Vagina (tissue), 2 donors: Measurements from ENCODE around the gene ATG2B. TPM values are rescaled to one million over a fixed set of nuclear protein-coding genes. Genes with fewer than 3 reads are reported as not detected.

ENCODE experiments used
- DNase-seq, 2 donors: peaks; one replicate each; pipeline ENCODE4 v3.0.0-alpha.2; 2017; ENCODE audit errors: extremely low spot score in 2 of 2
- H3K27ac ChIP-seq: fragments of 200-600 bp; sonication (generic); one replicate; pipeline ENCODE4 v1.5.1; 2019
- H3K27me3 ChIP-seq: fragments of 200-600 bp; sonication (generic); one replicate; pipeline ENCODE4 v1.5.1; 2019
- H3K36me3 ChIP-seq, 2 donors: fragments of 200-600 bp; sonication (generic); one replicate each; pipeline ENCODE4 v1.5.1; 2017 to 2019
- H3K4me1 ChIP-seq: fragments of 200-600 bp; sonication (generic); one replicate; pipeline ENCODE4 v1.5.1; 2019
- H3K4me3 ChIP-seq, 2 donors: fragments of 200-600 bp; sonication (generic); 1 replicate in 1 of 2; 2 replicates in 1 of 2; pipeline ENCODE4 v1.5.1; 2016 to 2019
- H3K9me3 ChIP-seq: fragments of 200-600 bp; sonication (generic); one replicate; pipeline ENCODE4 v1.5.1; 2019
- CTCF ChIP-seq, 3 experiments: fragments of 450-650 bp in 2 of 3; fragments of 200-600 bp in 1 of 3; sonication (generic) in 1 of 3; IDR thresholded peaks; one replicate each; pipeline ENCODE4 v1.5.1; 2017 to 2019; ENCODE audit warnings: antibody characterized with exemption in 3 of 3, mild to moderate bottlenecking in 2 of 3, moderate library complexity in 2 of 3
- POLR2A ChIP-seq, 2 donors: fragments of 450-650 bp; IDR thresholded peaks; one replicate each; pipeline ENCODE4 v1.6.1; 2017; ENCODE audit warnings: antibody characterized with exemption in 2 of 2, mild to moderate bottlenecking in 2 of 2, moderate library complexity in 2 of 2
- POLR2AphosphoS5 ChIP-seq, 2 donors: sonication (generic); formaldehyde crosslinking; IDR thresholded peaks; one replicate each; pipeline ENCODE4 v1.9.0; 2017; ENCODE audit warnings: antibody characterized with exemption in 2 of 2, mild to moderate bottlenecking in 2 of 2, low read depth in 1 of 2; ENCODE audit not compliant: insufficient read depth in 1 of 2
- intact Hi-C: fragments of 100-400 bp; cut with DNase I; formaldehyde crosslinking; loops from one replicate; pipeline ENCODE4 v1.15.1; 2023
- total RNA-seq: library from RNA; depleted of rRNA; stranded (reverse); fragments of >200 nt; gene quantifications from one replicate; pipeline ENCODE4 v1.2.3, GENCODE V29; 2016

ATG2B gene
- total RNA-seq, 1 donor from 2014 or later: 32.2 TPM

- no peak for TF ChIP-seq POLR2AphosphoS5 (IDR thresholded peaks at IDR 0.05; ENCODE audit: insufficient read depth in 1 of 2, low read depth in 1 of 2)
- TF ChIP-seq CTCF (IDR thresholded peaks at IDR 0.05): no peak
- TF ChIP-seq POLR2A (IDR thresholded peaks at IDR 0.05): no peak
- Histone ChIP-seq H3K9me3 (peaks cover 7% of the 10 kb centered on the region), H3K4me3 (no peak overlapping the region), H3K27me3 (no peaks in the 10 kb centered on the region), H3K4me1 (peaks cover 46% of the 10 kb centered on the region), H3K27ac (peak overlapping the region; percentile 68), H3K36me3 (no peaks in the 10 kb centered on the region)
- DNase-seq: peak in 1 of 2 donors; percentile 85
- intact Hi-C loops: loop anchor here (2.0 to 10.0 kb wide), 2 partner anchors 173 to 269 kb away; no protein-coding TSS in a partner anchor
Measured at GRCh38 chr14:96273629-96274028, 89.5 kb downstream of the ATG2B start.

GRCh38 chr14:96272777-96273473 lies 90.2 kb downstream of the ATG2B start:
- intact Hi-C loops: loop anchor here (10.0 kb wide), 1 partner anchor 268 kb away; no protein-coding TSS in a partner anchor
- H3K9me3 ChIP-seq: peaks cover 2% of the 10 kb centered on the region
- DNase-seq: no peak
- no peaks in the 10 kb centered on the region for H3K36me3 ChIP-seq
- H3K4me3 ChIP-seq: no peak overlapping the region
- H3K27ac ChIP-seq: peak overlapping the region; percentile 68
- H3K4me1 ChIP-seq: peaks cover 53% of the 10 kb centered on the region
- TF ChIP-seq CTCF (IDR thresholded peaks at IDR 0.05): no peak
- no peak for TF ChIP-seq POLR2A (IDR thresholded peaks at IDR 0.05)
- no peak for TF ChIP-seq POLR2AphosphoS5 (IDR thresholded peaks at IDR 0.05; ENCODE audit: insufficient read depth in 1 of 2, low read depth in 1 of 2)
- no peaks in the 10 kb centered on the region for H3K27me3 ChIP-seq

GRCh38 chr14:96271421-96271762 lies 91.7 kb downstream of the ATG2B start:
- Histone ChIP-seq H3K4me3 (no peak overlapping the region), H3K36me3 (no peaks in the 10 kb centered on the region), H3K9me3 (no peaks in the 10 kb centered on the region), H3K27me3 (no peaks in the 10 kb centered on the region), H3K27ac (no peak overlapping the region), H3K4me1 (peaks cover 62% of the 10 kb centered on the region)
- no peak for TF ChIP-seq CTCF (IDR thresholded peaks at IDR 0.05)
- TF ChIP-seq POLR2AphosphoS5 (IDR thresholded peaks at IDR 0.05; ENCODE audit: insufficient read depth in 1 of 2, low read depth in 1 of 2): peak in 1 of 2 donors; percentile 39
- DNase-seq: peak in 1 of 2 donors; percentile 22
- intact Hi-C loops: loop anchor here (10.0 kb wide), 1 partner anchor 267 kb away; no protein-coding TSS in a partner anchor

DNA sequence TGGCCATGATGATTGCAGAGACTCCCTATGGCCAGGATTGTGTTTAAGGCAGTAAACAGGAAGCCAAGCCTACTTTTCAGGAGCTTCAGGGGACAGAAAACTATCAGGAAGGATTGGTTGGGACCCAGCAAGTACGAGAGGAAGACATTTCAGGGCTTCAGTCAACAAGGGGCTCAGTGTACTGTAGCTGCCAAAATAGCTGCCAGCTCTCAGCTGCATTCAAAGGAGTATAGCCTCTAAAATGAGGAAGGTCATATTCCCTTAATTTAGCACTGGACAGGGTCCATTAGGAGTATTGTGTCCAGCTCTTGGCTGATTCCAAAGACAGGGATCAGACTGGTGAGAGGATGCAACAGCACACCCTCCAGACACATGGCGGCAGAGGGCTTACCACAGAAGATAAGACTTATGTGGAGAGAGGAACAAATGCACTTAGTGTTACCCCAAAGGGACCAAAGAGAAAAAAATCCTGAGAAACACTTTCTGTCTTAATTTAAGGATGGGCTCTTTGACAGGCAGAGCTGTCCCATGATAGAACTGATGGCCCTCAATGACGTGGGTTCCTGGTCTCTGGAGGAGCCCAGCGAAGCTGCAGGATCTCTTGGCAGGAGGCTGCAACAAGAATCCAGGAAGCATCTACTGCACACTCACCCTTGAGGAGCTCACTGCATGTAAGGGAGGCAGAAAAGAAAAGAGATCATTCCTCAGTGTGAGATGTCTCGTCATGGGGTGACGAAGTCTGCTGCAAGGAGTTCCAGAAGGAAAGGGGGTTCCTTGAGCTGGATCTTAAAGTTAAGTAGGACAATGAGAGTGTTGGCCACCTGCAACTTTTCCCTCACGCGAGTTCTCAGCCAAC lies 92.3 kb downstream of the ATG2B start:
- no peaks in the 10 kb centered on the region for H3K36me3 ChIP-seq
- no peaks in the 10 kb centered on the region for H3K27me3 ChIP-seq
- H3K27ac ChIP-seq: peak overlapping the region; percentile 72
- H3K4me1 ChIP-seq: peaks cover 62% of the 10 kb centered on the region
- no peak for TF ChIP-seq CTCF (IDR thresholded peaks at IDR 0.05)
- no peak for TF ChIP-seq POLR2AphosphoS5 (IDR thresholded peaks at IDR 0.05; ENCODE audit: insufficient read depth in 1 of 2, low read depth in 1 of 2)
- TF ChIP-seq POLR2A (IDR thresholded peaks at IDR 0.05): no peak
- DNase-seq: peak in 1 of 2 donors; percentile 84
- H3K4me3 ChIP-seq: no peak overlapping the region
- H3K9me3 ChIP-seq: no peaks in the 10 kb centered on the region
- intact Hi-C loops: loop anchor here (10.0 kb wide), 1 partner anchor 266 kb away; no protein-coding TSS in a partner anchor
